HUES6 (cell line): ENCODE results near the gene NTSR2.

Experiments
- H3K27ac ChIP-seq: 2 replicates; pipeline ENCODE4 v1.7.0; 2013; ENCODE audit warnings: low read depth, mild to moderate bottlenecking, low read length, inconsistent platforms
- H3K27me3 ChIP-seq: 2 replicates; pipeline ENCODE4 v1.6.1; 2013; ENCODE audit warnings: low read length; ENCODE audit not compliant: control insufficient read depth, insufficient read depth
- H3K36me3 ChIP-seq: 2 replicates; pipeline ENCODE4 v1.6.1; 2013; ENCODE audit warnings: low read length; ENCODE audit not compliant: control insufficient read depth, insufficient read depth
- H3K4me1 ChIP-seq: 2 replicates; pipeline ENCODE4 v1.6.1; 2013; ENCODE audit warnings: low read length; ENCODE audit not compliant: control insufficient read depth, insufficient read depth
- H3K4me3 ChIP-seq: 2 replicates; pipeline ENCODE4 v1.5.1; 2013; ENCODE audit warnings: low read depth, low read length
- H3K9ac ChIP-seq: one replicate; pipeline ENCODE4 v1.6.1; 2013; ENCODE audit warnings: mild to moderate bottlenecking, low read length
- H3K9me3 ChIP-seq: 2 replicates; pipeline ENCODE4 v1.6.1; 2013; ENCODE audit warnings: low read depth, low read length; ENCODE audit not compliant: control insufficient read depth, insufficient read depth

Gene NTSR2

DNA sequence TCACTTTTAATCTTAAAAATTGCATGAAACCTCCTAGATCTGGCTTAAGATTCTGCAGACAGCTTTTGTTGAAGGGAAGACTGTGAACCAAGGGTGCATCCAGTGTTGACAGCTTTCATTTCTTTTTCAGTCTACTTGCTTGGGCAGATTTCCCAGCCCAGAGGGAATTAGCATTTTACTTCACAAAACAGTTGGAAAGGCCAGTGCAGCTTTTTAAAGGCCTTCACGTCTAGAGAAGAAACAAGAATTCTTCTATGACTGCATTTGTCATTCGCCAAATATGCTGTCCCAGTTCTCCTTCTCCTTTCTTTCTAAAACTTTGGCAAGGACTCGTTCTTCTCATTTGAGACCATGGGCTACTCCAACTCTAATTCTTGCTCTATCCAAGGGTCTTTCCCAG is 17.4 kb downstream of the NTSR2 start:
- Histone ChIP-seq H3K27ac (no peak overlapping the region), H3K9me3 (no peaks in the 10 kb centered on the region), H3K4me1 (no peaks in the 10 kb centered on the region), H3K9ac (no peak overlapping the region), H3K36me3 (no peaks in the 10 kb centered on the region), H3K4me3 (no peak overlapping the region), H3K27me3 (no peaks in the 10 kb centered on the region)

GRCh38 chr2:11651856-11652548 is 18.0 kb downstream of the NTSR2 start:
- no peaks in the 10 kb centered on the region for H3K27me3 ChIP-seq
- no peaks in the 10 kb centered on the region for H3K9me3 ChIP-seq
- no peak overlapping the region for H3K4me3 ChIP-seq
- H3K36me3 ChIP-seq = no peaks in the 10 kb centered on the region
- no peak overlapping the region for H3K9ac ChIP-seq
- no peak overlapping the region for H3K27ac ChIP-seq
- H3K4me1 ChIP-seq = no peaks in the 10 kb centered on the region

DNA sequence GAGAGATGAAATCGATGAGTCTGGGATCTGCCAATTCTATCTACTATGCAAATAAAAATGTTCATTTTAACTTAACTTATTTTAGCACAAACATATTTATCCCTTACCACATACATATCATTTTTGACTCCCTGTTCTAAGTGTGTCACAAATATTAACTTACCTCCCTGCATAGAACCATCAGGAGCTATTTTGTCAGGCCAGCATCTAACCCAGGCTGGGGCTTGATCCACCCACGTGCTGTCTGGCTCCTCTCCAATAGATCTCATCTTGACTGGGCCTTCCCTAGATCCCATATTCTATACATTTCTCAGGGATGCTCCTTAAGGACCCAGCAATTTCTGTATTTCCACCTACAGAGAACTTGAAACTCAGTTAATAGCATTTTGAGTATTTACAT is 20.9 kb downstream of the NTSR2 start:
- Histone ChIP-seq H3K36me3 (no peaks in the 10 kb centered on the region), H3K9ac (no peak overlapping the region), H3K27ac (no peak overlapping the region), H3K9me3 (no peaks in the 10 kb centered on the region), H3K27me3 (no peaks in the 10 kb centered on the region), H3K4me1 (no peaks in the 10 kb centered on the region), H3K4me3 (no peak overlapping the region)

- H3K27ac ChIP-seq = no peak overlapping the region
- H3K4me1 ChIP-seq = no peaks in the 10 kb centered on the region
- H3K9me3 ChIP-seq = no peaks in the 10 kb centered on the region
- no peaks in the 10 kb centered on the region for H3K27me3 ChIP-seq
- peaks cover 9% of the 10 kb centered on the region for H3K36me3 ChIP-seq
- no peak overlapping the region for H3K9ac ChIP-seq
- no peak overlapping the region for H3K4me3 ChIP-seq
Observed at GRCh38 chr2:11647834-11648600, 22.0 kb downstream of the NTSR2 start.

- no peak overlapping the region for H3K27ac ChIP-seq
- H3K4me1 ChIP-seq = no peaks in the 10 kb centered on the region
- no peak overlapping the region for H3K9ac ChIP-seq
- no peaks in the 10 kb centered on the region for H3K27me3 ChIP-seq
- no peak overlapping the region for H3K4me3 ChIP-seq
- H3K36me3 ChIP-seq = peaks cover 13% of the 10 kb centered on the region
- no peaks in the 10 kb centered on the region for H3K9me3 ChIP-seq
Observed at GRCh38 chr2:11646530-11646929, 23.5 kb downstream of the NTSR2 start.

GRCh38 chr2:11644293-11644692 is 25.7 kb downstream of the NTSR2 start:
- no peaks in the 10 kb centered on the region for H3K27me3 ChIP-seq
- H3K4me1 ChIP-seq = no peaks in the 10 kb centered on the region
- no peak overlapping the region for H3K9ac ChIP-seq
- no peak overlapping the region for H3K27ac ChIP-seq
- H3K36me3 ChIP-seq = peaks cover 33% of the 10 kb centered on the region
- no peaks in the 10 kb centered on the region for H3K9me3 ChIP-seq
- no peak overlapping the region for H3K4me3 ChIP-seq

- Histone ChIP-seq H3K4me3 (no peak overlapping the region), H3K4me1 (no peaks in the 10 kb centered on the region), H3K36me3 (peaks cover 41% of the 10 kb centered on the region), H3K27ac (no peak overlapping the region), H3K9me3 (no peaks in the 10 kb centered on the region), H3K9ac (no peak overlapping the region), H3K27me3 (no peaks in the 10 kb centered on the region)
Observed at GRCh38 chr2:11642972-11643371, 27.0 kb downstream of the NTSR2 start.

DNA sequence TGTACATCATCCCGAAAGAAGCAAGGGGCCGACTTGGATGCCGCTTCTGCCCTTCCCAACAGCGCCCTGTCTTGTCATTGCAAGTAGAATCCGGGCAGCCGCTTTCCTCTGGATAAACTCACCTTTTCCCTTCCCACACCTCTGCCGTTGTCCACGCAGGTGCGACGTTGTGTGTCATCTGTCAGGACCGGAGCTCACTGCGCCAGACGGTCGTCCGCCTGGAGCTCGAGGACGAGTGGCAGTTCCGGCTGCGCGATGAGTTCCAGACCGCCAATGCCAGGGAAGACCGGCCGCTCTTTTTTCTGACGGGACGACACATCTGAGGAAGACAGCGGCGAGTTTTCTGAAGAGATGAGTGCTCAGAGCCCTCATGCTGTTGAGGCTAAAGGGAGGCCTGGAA is 29.9 kb downstream of the NTSR2 start:
- Histone ChIP-seq H3K27me3 (no peaks in the 10 kb centered on the region), H3K9me3 (no peaks in the 10 kb centered on the region), H3K4me1 (no peaks in the 10 kb centered on the region), H3K4me3 (no peak overlapping the region), H3K9ac (no peak overlapping the region), H3K27ac (no peak overlapping the region), H3K36me3 (peaks cover 54% of the 10 kb centered on the region)

- Histone ChIP-seq H3K4me1 (no peaks in the 10 kb centered on the region), H3K27me3 (no peaks in the 10 kb centered on the region), H3K9ac (no peak overlapping the region), H3K36me3 (peaks cover 60% of the 10 kb centered on the region), H3K9me3 (no peaks in the 10 kb centered on the region), H3K27ac (no peak overlapping the region), H3K4me3 (no peak overlapping the region)
Observed at GRCh38 chr2:11639503-11639902, 30.5 kb downstream of the NTSR2 start.

GRCh38 chr2:11637546-11637945 is 32.4 kb downstream of the NTSR2 start:
- no peaks in the 10 kb centered on the region for H3K4me1 ChIP-seq
- no peaks in the 10 kb centered on the region for H3K9me3 ChIP-seq
- H3K27me3 ChIP-seq = no peaks in the 10 kb centered on the region
- no peak overlapping the region for H3K4me3 ChIP-seq
- no peak overlapping the region for H3K27ac ChIP-seq
- H3K36me3 ChIP-seq = peaks cover 63% of the 10 kb centered on the region
- no peak overlapping the region for H3K9ac ChIP-seq

DNA sequence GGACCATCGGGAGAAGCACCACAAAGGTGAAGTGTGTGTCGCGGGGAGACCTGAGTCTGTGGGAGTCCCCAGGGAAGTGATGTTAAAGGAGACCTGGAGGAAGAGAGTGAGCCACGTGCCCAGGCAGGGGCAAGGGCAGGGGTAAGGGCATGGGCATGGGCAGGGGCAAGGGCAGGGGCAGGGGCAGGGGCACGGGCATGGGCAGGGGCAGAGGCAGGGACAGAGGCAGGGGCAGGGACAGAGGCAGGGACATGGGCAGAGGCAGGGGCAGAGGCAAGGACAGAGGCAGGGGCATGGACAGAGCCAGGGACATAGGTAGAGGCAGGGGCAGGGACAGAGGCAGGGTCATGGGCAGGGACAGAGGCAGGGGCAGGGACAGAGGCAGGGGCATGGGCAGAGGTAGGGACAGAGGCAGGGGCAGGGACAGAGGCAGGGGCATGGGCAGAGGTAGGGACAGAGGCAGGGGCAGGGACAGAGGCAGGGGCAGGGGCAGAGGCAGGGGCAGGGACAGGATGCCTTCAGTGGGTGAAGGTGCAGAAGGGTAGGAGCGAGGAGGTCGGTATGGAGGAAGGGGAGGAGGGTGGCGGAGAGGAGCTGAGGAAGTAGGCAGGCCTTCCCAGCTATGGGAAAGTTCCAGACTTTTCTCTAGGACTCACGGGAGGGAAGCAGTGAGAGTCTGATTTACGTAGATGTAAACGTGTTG is 33.3 kb downstream of the NTSR2 start:
- Histone ChIP-seq H3K27me3 (no peaks in the 10 kb centered on the region), H3K9ac (no peak overlapping the region), H3K4me3 (no peak overlapping the region), H3K27ac (no peak overlapping the region), H3K9me3 (no peaks in the 10 kb centered on the region), H3K4me1 (no peaks in the 10 kb centered on the region), H3K36me3 (peaks cover 69% of the 10 kb centered on the region)
